B cell (primary cell): Measurements from ENCODE around the gene APOBEC3C. TPM values are rescaled to one million over a fixed set of nuclear protein-coding genes. Genes with fewer than 3 reads are reported as not detected.

Experiments used
- ATAC-seq: fragments of 200-7000 bp; cut with Tn5 transposase; one replicate; pipeline ENCODE4 v1.10.0; 2021; ENCODE audit warnings: low read depth, mild to moderate bottlenecking, moderate number of reproducible peaks, moderate library complexity
- CTCF ChIA-PET: fragments of 350-600 bp; sonication (Branson Sonifier 250); formaldehyde crosslinking; loops from one replicate; lab custom pipeline; 2021; ENCODE audit warnings: antibody characterized with exemption, inconsistent platforms; lab: Charles Lee
- POLR2A ChIA-PET: fragments of 350-600 bp; sonication (Branson Sonifier 250); formaldehyde crosslinking; loops from one replicate; lab custom pipeline; 2021; ENCODE audit warnings: antibody characterized with exemption; lab: Charles Lee
- DNase-seq: peaks from one replicate; pipeline ENCODE4 v3.0.0; 2013
- H2AFZ ChIP-seq: 2 replicates; pipeline ENCODE4 v1.6.1; 2012; ENCODE audit warnings: mild to moderate bottlenecking, low read depth, low read length; ENCODE audit not compliant: insufficient read depth, poor library complexity, severe bottlenecking
- H3K27ac ChIP-seq, 2 donors: 1 replicate in 1 of 2; 2 replicates in 1 of 2; pipeline ENCODE4 v1.5.1; 2012 to 2013; ENCODE audit warnings: low read length in 2 of 2, mild to moderate bottlenecking in 2 of 2, moderate library complexity in 1 of 2
- H3K27me3 ChIP-seq, 4 experiments: fragments of 200-600 bp in 1 of 4; sonication (generic) in 1 of 4; replicated peaks in 1 of 4; 1 replicate in 2 of 4; 2 replicates in 2 of 4; pipeline versions ENCODE4 v1.6.1 to v1.7.0; 2013 to 2016; ENCODE audit warnings: low read length in 3 of 4, mild to moderate bottlenecking in 2 of 4, mixed read lengths in 1 of 4, moderate library complexity in 1 of 4; ENCODE audit not compliant: insufficient read depth in 4 of 4, control insufficient read depth in 3 of 4; ENCODE audit errors: control extremely low read depth in 1 of 4
- H3K36me3 ChIP-seq, 2 experiments: replicated peaks in 1 of 2; 1 replicate in 1 of 2; 2 replicates in 1 of 2; pipeline versions ENCODE4 v1.6.1 to v1.7.1; 2013; ENCODE audit warnings: low read length in 1 of 2; ENCODE audit not compliant: insufficient read depth in 2 of 2, control insufficient read depth in 1 of 2; ENCODE audit errors: control extremely low read depth in 1 of 2, extremely low read depth in 1 of 2
- H3K4me1 ChIP-seq, 2 donors: fragments of 200-600 bp in 1 of 2; sonication (generic) in 1 of 2; 1 replicate in 1 of 2; 2 replicates in 1 of 2; pipeline versions ENCODE4 v1.5.1 to v1.6.1; 2013 to 2017; ENCODE audit warnings: low read length in 2 of 2; ENCODE audit not compliant: control insufficient read depth in 2 of 2, insufficient read depth in 2 of 2
- H3K4me2 ChIP-seq: replicated peaks from 2 replicates; pipeline ENCODE3; 2012; ENCODE audit warnings: mild to moderate bottlenecking, low read depth, low read length; ENCODE audit not compliant: poor library complexity, severe bottlenecking
- H3K4me3 ChIP-seq, 5 experiments: fragments of 200-600 bp in 1 of 5; sonication (generic) in 1 of 5; 1 replicate in 3 of 5; 2 replicates in 2 of 5; pipeline versions ENCODE4 v1.5.1 to v1.7.0; 2011 to 2016; ENCODE audit warnings: low read length in 4 of 5, mild to moderate bottlenecking in 4 of 5, low read depth in 2 of 5, control low read depth in 1 of 5, moderate library complexity in 1 of 5; ENCODE audit not compliant: insufficient read depth in 1 of 5; ENCODE audit errors: control extremely low read depth in 1 of 5, extremely low read depth in 1 of 5
- H3K79me2 ChIP-seq: fragments of 200-600 bp; sonication (generic); one replicate; pipeline ENCODE4 v1.6.0; 2016; ENCODE audit warnings: low read length; ENCODE audit not compliant: control insufficient read depth, insufficient read depth
- H3K9ac ChIP-seq: fragments of 200-600 bp; sonication (generic); 2 replicates; pipeline ENCODE4 v1.6.1; 2017; ENCODE audit warnings: mild to moderate bottlenecking, low read length, moderate library complexity
- H3K9me3 ChIP-seq, 3 donors: one replicate each; pipeline versions ENCODE4 v1.6.1 to v1.7.1; 2013; ENCODE audit warnings: low read length in 2 of 3; ENCODE audit not compliant: control insufficient read depth in 2 of 3, insufficient read depth in 1 of 3; ENCODE audit errors: control extremely low read depth in 1 of 3
- H4K20me1 ChIP-seq: 2 replicates; pipeline ENCODE4 v1.6.0; 2012; ENCODE audit warnings: mild to moderate bottlenecking, low read length; ENCODE audit not compliant: insufficient read depth, control insufficient read depth, poor library complexity, severe bottlenecking
- H3K27ac Mint-ChIP-seq: one replicate; pipeline ENCODE4 v1.8.0; 2021; ENCODE audit warnings: mixed read lengths
- H3K27me3 Mint-ChIP-seq: one replicate; pipeline ENCODE4 v1.8.0; 2021; ENCODE audit warnings: mixed read lengths
- H3K4me1 Mint-ChIP-seq: one replicate; pipeline ENCODE4 v1.8.0; 2021; ENCODE audit warnings: mixed read lengths
- H3K4me3 Mint-ChIP-seq: one replicate; pipeline ENCODE4 v1.8.0; 2021; ENCODE audit warnings: mixed read lengths
- H3K9me3 Mint-ChIP-seq: one replicate; pipeline ENCODE4 v1.8.0; 2022; ENCODE audit warnings: mixed read lengths; ENCODE audit not compliant: insufficient read depth
- CTCF ChIP-seq: fragments of 200-600 bp; IDR thresholded peaks from one replicate; pipeline ENCODE4 v1.8.0; 2022; ENCODE audit warnings: antibody characterized with exemption, mild to moderate bottlenecking
- EZH2 ChIP-seq: IDR thresholded peaks from 2 replicates; pipeline ENCODE4 v1.6.1; 2012; ENCODE audit warnings: borderline replicate concordance, low read depth, mild to moderate bottlenecking, moderate library complexity, low read length; ENCODE audit not compliant: insufficient read depth, poor library complexity, severe bottlenecking
- WGBS: methylation state at CpG from one replicate; pipeline ENCODE4 v1.1.5; 2013; ENCODE audit warnings: missing lambda C conversion rate; ENCODE audit not compliant: insufficient coverage; 5-methylcytosine and 5-hydroxymethylcytosine counted together
- intact Hi-C: fragments of 100-400 bp; cut with micrococcal nuclease; formaldehyde crosslinking; loops from one replicate; pipeline ENCODE4 v1.10.0; 2022
- polyA minus RNA-seq: library from RNA; depleted of rRNA, polyadenylated mRNA; stranded (reverse); fragments of >200 nt; gene quantifications from 2 replicates; pipeline ENCODE4 v1.2.3, GENCODE V29; 2012
- polyA plus RNA-seq: library from polyadenylated mRNA; depleted of rRNA; stranded (reverse); fragments of >200 nt; gene quantifications from 2 replicates; pipeline ENCODE4 v1.2.3, GENCODE V29; 2012
- total RNA-seq, 2 donors: library from RNA; stranded (reverse); fragments of 120-200 nt in 1 of 2; gene quantifications; 1 replicate in 1 of 2; 2 replicates in 1 of 2; pipeline versions ENCODE4 v1.2.3 to v1.2.4, GENCODE V29; 2013 to 2022

APOBEC3C gene
- total RNA-seq = 99.1 and 107 TPM in 2 replicates
- total RNA-seq (2013) = 20.7 TPM
- 29.2 and 45.5 TPM in 2 replicates for polyA plus RNA-seq
- 11.1 and 24.5 TPM in 2 replicates for polyA minus RNA-seq

DNA sequence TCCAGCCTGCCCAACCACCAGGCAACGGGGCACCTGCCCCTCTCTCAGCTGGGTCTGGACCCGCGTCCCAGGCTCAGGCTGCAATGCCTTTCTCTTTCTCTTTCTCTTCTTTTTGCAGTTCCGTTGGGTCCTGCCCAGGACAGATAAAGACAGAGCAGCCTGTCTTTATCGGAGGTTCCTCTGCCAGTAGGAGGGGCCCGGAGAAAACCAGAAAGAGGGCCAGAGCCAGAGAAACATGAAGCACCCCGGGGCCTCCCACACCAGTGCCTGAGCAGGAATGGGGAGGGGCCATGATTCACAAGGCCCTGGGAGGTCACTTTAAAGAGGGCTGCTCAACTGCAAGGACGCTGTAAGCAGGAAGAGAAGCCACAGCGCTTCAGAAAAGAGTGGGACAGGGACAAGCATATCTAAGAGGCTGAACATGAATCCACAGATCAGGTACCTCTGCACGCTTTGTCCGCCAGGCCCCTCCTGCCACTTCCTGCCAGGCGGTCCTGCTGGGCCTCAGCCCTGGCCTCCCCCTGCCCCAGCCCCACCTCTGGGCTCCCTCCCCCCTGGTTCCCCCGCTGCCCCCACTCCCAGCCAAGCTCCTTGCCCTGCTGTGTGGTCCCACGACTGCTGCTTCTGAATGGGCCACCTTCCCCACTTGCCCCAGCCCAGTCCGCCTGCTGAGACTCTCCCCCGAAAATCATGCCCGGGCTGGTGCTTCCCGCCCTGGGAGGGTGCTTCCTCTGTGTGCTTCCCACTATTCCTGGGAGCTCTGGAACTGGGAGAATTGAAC lies at the start of gene APOBEC3C:
Gene APOBEC3C, plus strand, starts transcription at position 316 of the 781 bp plus-strand sequence. Its CDS starts 106 bp downstream, at position 422.
- Histone ChIP-seq H3K36me3 (peaks cover 0 to 19% of the 10 kb centered on the region in 2 experiments), H3K4me3 (peak within 1 kb of the TSS; percentile 38 to 88 (median 71)), H3K9ac (peak within 1 kb of the TSS; percentile 71), H3K27ac (peak within 1 kb of the TSS; percentile 84 to 89), H3K4me2 (peak within 1 kb of the TSS; percentile 78), H3K9me3 (no peaks in the 10 kb centered on the region), H3K4me1 (peaks cover 15 to 43% of the 10 kb centered on the region in 2 donors), H3K27me3 (no peaks in the 10 kb centered on the region), H4K20me1 (no peaks in the 10 kb centered on the region), H2AFZ (peak within 1 kb of the TSS; percentile 84), H3K79me2 (peaks cover 76% of the 10 kb centered on the region)
- ChIA-PET POLR2A (interaction anchor here (0.6 to 1.3 kb wide), 4 partner anchors 15 to 227 kb away, joined by 3 to 4 read pairs (median 3); no protein-coding TSS in a partner anchor), CTCF (interaction anchor here (0.6 to 3.1 kb wide), 9 partner anchors 11 to 304 kb away, joined by 3 to 10 read pairs (median 5); no protein-coding TSS in a partner anchor)
- intact Hi-C loops = loop anchor here (1.0 to 2.0 kb wide), 4 partner anchors 27 to 101 kb away; partner anchors contain the start of gene APOBEC3F
- Mint-ChIP-seq H3K27ac (peak within 1 kb of the TSS; percentile 87), H3K27me3 (no peaks in the 10 kb centered on the region), H3K4me3 (peak within 1 kb of the TSS; percentile 96), H3K4me1 (peaks cover 47% of the 10 kb centered on the region), H3K9me3 (no peaks in the 10 kb centered on the region)
- ATAC-seq = peak; percentile 96
- TF ChIP-seq CTCF (peak; percentile 23), EZH2 (no peak)
- peak; percentile 85 for DNase-seq
- WGBS = 0% methylated on average over 16 of the region's 18 CpGs

DNA sequence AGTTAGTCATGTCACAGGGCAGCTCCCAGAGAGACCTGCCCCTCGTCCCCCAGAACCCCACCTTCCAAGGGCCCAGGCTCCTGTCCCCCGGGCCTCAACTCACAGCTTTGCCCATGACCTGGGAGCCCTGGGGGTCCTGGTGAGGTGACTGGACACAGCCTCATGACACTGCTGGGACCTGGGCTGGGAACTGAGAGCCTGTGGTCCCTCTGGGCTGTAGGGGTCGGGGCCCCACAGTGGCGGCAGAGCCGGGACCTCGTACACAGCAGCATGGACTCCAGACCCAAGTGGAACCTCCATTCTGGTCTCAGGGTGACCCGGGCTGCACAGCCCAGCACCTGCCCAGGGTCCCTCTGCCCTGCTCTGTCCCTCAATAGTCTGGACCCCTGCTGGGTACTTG lies 49.8 kb upstream of the APOBEC3C start:
- Histone ChIP-seq H3K9me3 (no peaks in the 10 kb centered on the region), H3K4me2 (no peak overlapping the region), H3K4me1 (peaks cover 10 to 24% of the 10 kb centered on the region in 2 donors), H4K20me1 (no peaks in the 10 kb centered on the region), H3K27ac (no peak overlapping the region), H2AFZ (no peak overlapping the region), H3K9ac (no peak overlapping the region), H3K36me3 (no peaks in the 10 kb centered on the region), H3K27me3 (peaks cover 0 to 9% (median 0%) of the 10 kb centered on the region in 4 experiments), H3K79me2 (no peaks in the 10 kb centered on the region), H3K4me3 (no peak overlapping the region)
- DNase-seq (no peak), ATAC-seq (no peak)
- no peak overlapping the region for H3K4me3 Mint-ChIP-seq
- TF ChIP-seq CTCF = no peak
- TF ChIP-seq EZH2 = no peak
- POLR2A ChIA-PET = no interaction called here
- intact Hi-C loops = no loop called here
- 87% methylated on average over 7 of the region's 7 CpGs for WGBS
- H3K27ac Mint-ChIP-seq = no peak overlapping the region
- CTCF ChIA-PET = interaction anchor here (1.5 kb wide), 1 partner anchor 9 kb away, joined by 9 read pairs; no protein-coding TSS in a partner anchor
- peaks cover 10% of the 10 kb centered on the region for H3K27me3 Mint-ChIP-seq
- H3K4me1 Mint-ChIP-seq = peaks cover 21% of the 10 kb centered on the region
- H3K9me3 Mint-ChIP-seq = no peaks in the 10 kb centered on the region
